ENCODE measurements around the gene SMIM44.
"Not testable (repeated sequence)": the region's sequence is repeated elsewhere in the genome, so short reads cannot be mapped to it uniquely, and the experiment has no call there.

Gene SMIM44

DNA sequence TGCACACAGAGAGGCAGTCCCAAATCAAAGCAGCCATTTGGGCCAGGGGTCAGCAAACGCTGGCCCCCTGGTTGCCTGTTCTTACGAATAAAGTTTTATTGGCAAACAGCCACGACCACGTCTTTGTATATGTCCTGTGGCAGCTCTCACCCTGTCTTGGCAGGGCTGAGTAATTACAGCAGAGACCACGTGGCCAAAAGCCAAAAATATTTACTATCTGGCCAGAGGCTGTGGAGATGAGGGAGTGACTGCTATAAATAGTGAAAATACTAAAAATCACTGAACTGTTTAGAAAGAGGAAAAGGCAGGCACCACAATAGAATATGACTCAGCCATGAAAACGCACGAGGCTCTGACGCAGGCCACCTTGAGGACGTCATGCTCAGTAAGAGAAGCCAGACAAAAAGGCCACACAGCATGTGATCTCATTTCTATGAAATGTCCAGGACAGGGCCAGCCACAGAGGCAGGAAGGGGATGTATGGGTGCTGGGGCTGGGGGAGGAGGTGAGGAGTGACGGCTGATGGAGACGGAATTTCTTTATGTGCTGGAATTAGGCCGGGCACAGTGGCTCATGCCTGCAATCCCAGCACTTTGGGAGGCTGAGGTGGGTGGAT, 32.3 kb downstream of the SMIM44 start:
- TF ChIP-seq, protein P1, sequence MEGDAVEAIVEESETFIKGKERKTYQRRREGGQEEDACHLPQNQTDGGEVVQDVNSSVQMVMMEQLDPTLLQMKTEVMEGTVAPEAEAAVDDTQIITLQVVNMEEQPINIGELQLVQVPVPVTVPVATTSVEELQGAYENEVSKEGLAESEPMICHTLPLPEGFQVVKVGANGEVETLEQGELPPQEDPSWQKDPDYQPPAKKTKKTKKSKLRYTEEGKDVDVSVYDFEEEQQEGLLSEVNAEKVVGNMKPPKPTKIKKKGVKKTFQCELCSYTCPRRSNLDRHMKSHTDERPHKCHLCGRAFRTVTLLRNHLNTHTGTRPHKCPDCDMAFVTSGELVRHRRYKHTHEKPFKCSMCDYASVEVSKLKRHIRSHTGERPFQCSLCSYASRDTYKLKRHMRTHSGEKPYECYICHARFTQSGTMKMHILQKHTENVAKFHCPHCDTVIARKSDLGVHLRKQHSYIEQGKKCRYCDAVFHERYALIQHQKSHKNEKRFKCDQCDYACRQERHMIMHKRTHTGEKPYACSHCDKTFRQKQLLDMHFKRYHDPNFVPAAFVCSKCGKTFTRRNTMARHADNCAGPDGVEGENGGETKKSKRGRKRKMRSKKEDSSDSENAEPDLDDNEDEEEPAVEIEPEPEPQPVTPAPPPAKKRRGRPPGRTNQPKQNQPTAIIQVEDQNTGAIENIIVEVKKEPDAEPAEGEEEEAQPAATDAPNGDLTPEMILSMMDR (IDR thresholded peaks at IDR 0.05; ENCODE audit: insufficient read depth, low read depth, low read length, missing control alignments) = no peak
- H3K4me3 ChIP-seq (ENCODE audit: low read length) = no peak overlapping the region
- DNase-seq (ENCODE audit: low read depth) = peak; percentile 93

DNA sequence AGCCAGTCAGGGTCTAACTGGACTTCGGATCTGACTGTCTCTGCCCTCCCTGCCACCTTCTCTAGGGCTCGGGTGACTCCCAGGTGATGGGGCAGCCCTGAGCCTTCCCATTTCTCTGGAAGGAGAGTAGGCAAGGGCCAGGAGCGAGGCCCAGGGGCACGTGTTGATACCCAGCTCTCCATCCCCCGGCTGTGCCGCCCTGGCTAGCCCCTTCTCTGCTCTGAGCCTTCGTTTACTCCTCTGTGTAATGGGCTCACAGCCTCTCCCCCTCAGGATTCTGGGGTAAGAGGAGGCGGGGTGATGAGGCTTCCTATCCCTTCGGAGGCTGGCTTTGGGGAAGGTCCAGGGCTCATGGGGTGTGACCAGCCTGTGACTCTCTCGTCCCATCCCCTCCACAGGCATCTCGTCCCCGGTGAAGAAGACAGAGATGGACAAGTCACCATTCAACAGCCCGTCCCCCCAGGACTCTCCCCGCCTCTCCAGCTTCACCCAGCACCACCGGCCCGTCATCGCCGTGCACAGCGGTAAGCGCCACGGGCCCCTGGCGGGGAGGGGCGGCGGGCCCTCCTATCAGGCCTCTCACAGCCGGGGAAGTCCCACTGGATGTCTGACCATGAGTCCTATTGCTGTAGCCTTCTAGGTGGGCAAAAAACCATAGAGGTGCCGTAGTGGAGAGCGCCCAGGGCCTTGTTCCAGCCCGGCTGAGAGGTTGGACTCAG, 34.5 kb downstream of the SMIM44 start:
- no peak for DNase-seq (ENCODE audit: low read depth)
- TF ChIP-seq, protein P1 (IDR thresholded peaks at IDR 0.05; ENCODE audit: insufficient read depth, low read depth, low read length, missing control alignments) = no peak
- H3K4me3 ChIP-seq (ENCODE audit: low read length) = no peak overlapping the region

DNA sequence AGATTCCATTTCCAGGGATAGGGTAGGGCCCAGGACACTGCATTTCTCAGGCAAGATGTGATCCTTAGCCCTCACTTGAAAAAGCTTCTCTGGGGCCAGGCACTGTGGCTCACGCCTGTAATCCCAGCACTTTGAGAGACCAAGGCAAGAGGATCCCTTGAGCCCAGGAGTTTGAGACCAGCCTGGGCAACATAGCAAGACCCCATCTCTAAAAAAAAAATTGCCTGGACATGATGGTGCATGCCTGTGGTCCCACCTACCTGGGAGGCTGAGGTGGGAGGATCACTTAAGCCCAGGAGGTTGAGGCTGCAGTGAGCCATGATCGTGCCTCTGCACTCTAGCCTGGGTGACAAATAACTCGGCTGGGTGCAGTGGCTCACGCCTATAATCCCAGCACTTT, 36.6 kb downstream of the SMIM44 start:
- H3K4me3 ChIP-seq (ENCODE audit: low read length); DNase-seq (ENCODE audit: low read depth): not testable (repeated sequence)

- H3K4me3 ChIP-seq (ENCODE audit: low read length) = no peak overlapping the region
- TF ChIP-seq, protein P1 (IDR thresholded peaks at IDR 0.05; ENCODE audit: insufficient read depth, low read depth, low read length, missing control alignments) = no peak
Observed at GRCh38 chr19:3444695-3445234, 38.5 kb downstream of the SMIM44 start.

DNA sequence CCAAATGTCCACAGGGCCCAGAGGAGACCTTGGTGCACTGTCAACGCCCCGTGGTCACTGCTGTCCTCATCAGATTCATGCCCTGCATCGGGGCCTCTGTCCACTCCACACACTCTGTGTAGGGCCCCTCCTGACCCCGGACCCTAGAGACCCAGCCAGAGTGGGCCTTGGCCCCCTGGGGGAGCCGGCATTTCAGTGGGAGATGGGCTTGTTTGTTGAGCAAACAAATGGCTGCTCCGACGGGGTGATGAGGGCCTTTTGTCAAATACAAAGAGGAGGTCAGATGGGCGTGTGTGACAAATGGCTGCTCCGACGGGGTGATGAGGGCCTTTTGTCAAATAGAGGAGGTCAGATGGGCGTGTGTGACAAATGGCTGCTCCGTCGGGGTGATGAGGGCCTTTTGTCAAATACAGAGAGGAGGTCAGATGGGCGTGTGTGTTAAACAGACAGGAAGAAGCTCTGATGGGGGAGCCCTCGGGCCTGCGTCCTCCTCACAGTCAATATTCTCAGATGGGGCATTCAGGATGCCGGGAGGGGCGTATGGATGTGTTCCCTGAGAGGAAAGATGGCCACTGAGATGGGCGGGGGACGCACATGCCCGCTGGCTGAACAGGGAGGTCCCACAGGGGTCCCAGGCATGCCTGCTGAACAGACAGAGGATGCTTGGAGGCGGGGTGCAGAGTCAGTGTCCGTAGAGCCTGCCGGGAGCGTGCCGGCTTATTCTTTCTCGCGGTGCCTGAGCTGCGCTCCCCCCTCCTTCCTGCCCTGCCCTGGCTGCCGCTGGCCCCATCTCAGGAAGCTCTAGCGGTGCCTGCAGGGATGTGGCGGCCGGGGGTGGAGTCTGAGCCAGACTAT, 39.2 kb downstream of the SMIM44 start:
- no peak for DNase-seq (ENCODE audit: low read depth)
- no peak overlapping the region for H3K4me3 ChIP-seq (ENCODE audit: low read length)
- TF ChIP-seq, protein P1 (IDR thresholded peaks at IDR 0.05; ENCODE audit: insufficient read depth, low read depth, low read length, missing control alignments) = no peak

More at GRCh38 chr19:3444695-3445234, 38.5 kb downstream of the SMIM44 start:
- DNase-seq (ENCODE audit: low read depth) = no peak

DNA sequence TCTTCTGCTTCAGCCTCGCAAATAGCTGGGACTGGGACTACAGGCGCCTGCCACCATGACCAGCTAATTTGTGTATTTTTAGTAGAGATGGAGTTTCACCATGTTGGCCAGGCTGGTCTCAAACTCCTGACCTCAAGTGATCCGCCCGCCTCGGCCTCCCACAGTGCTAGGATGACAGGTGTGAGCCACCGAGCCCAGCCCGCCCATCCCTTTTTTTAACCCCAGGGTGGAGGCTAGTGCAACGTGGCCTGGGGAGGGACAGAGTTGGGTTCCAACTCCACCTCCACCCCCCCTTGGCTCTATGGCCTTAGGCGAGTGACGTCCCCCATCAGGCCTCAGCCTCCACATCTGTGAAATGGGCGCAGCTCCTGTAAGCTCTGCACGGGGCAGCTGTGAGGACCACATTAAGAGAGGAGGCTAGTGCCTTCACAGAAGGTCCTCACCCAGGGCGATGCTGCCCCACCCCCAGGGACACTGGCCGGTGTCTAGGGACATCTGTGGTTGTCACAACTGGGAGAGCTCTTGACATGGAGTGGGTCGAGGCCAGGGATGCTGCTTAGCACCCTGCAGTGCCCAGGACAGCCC, 40.7 kb downstream of the SMIM44 start:
- no peak for DNase-seq (ENCODE audit: low read depth)
- TF ChIP-seq, protein P1 (IDR thresholded peaks at IDR 0.05; ENCODE audit: insufficient read depth, low read depth, low read length, missing control alignments) = no peak

GRCh38 chr19:3441986-3442329, 41.3 kb downstream of the SMIM44 start:
- TF ChIP-seq, protein P1 (IDR thresholded peaks at IDR 0.05; ENCODE audit: insufficient read depth, low read depth, low read length, missing control alignments) = no peak
- no peak overlapping the region for H3K4me3 ChIP-seq (ENCODE audit: low read length)
- no peak for DNase-seq (ENCODE audit: low read depth)

More for the DNA sequence above, 40.7 kb downstream of the SMIM44 start:
- H3K4me3 ChIP-seq (ENCODE audit: low read length) = no peak overlapping the region

Data from epithelial cell of esophagus (primary cell).